NOMO-1 treated with DMSO at 0.1 percent for 48 hours (cell line): Measurements from ENCODE around the gene KRTAP5-4.
A peak's percentile ranks its signal among the peaks of the same experiment; 100 is the strongest.
"Not testable (repeated sequence)": the region's sequence is repeated elsewhere in the genome, so short reads cannot be mapped to it uniquely, and the experiment has no call there.

Source experiments
- DNase-seq: peaks from one replicate; lab custom pipeline; 2025; ENCODE audit not compliant: unreplicated experiment; lab: John Stamatoyannopoulos, UW

Gene KRTAP5-4

GRCh38 chr11:1604181-1604580 lies 17.8 kb downstream of the KRTAP5-4 start:
- no peak for DNase-seq

- no peak for DNase-seq
Measured at GRCh38 chr11:1603629-1604028, 18.3 kb downstream of the KRTAP5-4 start.

GRCh38 chr11:1601663-1602062 lies 20.3 kb downstream of the KRTAP5-4 start:
- not testable (repeated sequence) for DNase-seq

- no peak for DNase-seq
Measured at GRCh38 chr11:1600626-1601025, 21.3 kb downstream of the KRTAP5-4 start.

- no peak for DNase-seq
Measured at GRCh38 chr11:1598816-1599215, 23.1 kb downstream of the KRTAP5-4 start.

GRCh38 chr11:1598406-1598805 lies 23.5 kb downstream of the KRTAP5-4 start:
- DNase-seq = not testable (repeated sequence)

- no peak for DNase-seq
Measured at GRCh38 chr11:1597994-1598380, 24.0 kb downstream of the KRTAP5-4 start, which contains the start of gene KRTAP5-2. KRTAP5-2 (minus strand) TSS chr11:1598294; CDS start chr11:1598250, 44 bp downstream.

- DNase-seq = no peak
Measured at GRCh38 chr11:1597331-1597993, 24.5 kb downstream of the KRTAP5-4 start.

- not testable (repeated sequence) for DNase-seq
Measured at GRCh38 chr11:1596576-1597121, 25.3 kb downstream of the KRTAP5-4 start.

GRCh38 chr11:1595994-1596575 lies 25.9 kb downstream of the KRTAP5-4 start:
- not testable (repeated sequence) for DNase-seq

GRCh38 chr11:1592628-1593027 lies 29.3 kb downstream of the KRTAP5-4 start:
- DNase-seq = no peak

- DNase-seq = no peak
Measured at GRCh38 chr11:1589996-1590395, 31.9 kb downstream of the KRTAP5-4 start.

- peak; percentile 77 for DNase-seq
Measured at GRCh38 chr11:1589191-1589963, 32.6 kb downstream of the KRTAP5-4 start.

GRCh38 chr11:1586699-1587098 lies 35.2 kb downstream of the KRTAP5-4 start:
- DNase-seq = no peak

GRCh38 chr11:1584661-1585370 lies 37.1 kb downstream of the KRTAP5-4 start, which contains the start of gene KRTAP5-1:
KRTAP5-1 (minus strand) TSS chr11:1585283; CDS start chr11:1585249, 34 bp downstream.
- DNase-seq = not testable (repeated sequence)

GRCh38 chr11:1582909-1583308 lies 39.0 kb downstream of the KRTAP5-4 start:
- DNase-seq = not testable (repeated sequence)

- DNase-seq = no peak
Measured at GRCh38 chr11:1581976-1582375, 40.0 kb downstream of the KRTAP5-4 start.

- DNase-seq = no peak
Measured at GRCh38 chr11:1576825-1577224, 45.1 kb downstream of the KRTAP5-4 start.

- not testable (repeated sequence) for DNase-seq
Measured at GRCh38 chr11:1575756-1576155, 46.2 kb downstream of the KRTAP5-4 start.

GRCh38 chr11:1574933-1575242 lies 47.0 kb downstream of the KRTAP5-4 start:
- DNase-seq = no peak
